Measurements from ENCODE around the gene RIMKLB.
A peak's percentile ranks its signal among the peaks of the same experiment; 100 is the strongest.

Gene RIMKLB

GRCh38 chr12:8773461-8773860 is 75.7 kb downstream of the RIMKLB start:
- no peaks in the 10 kb centered on the region for H3K9me3 ChIP-seq
- no peaks in the 10 kb centered on the region for H3K36me3 ChIP-seq
- H3K4me1 ChIP-seq = no peaks in the 10 kb centered on the region
- no peaks in the 10 kb centered on the region for H3K27me3 ChIP-seq
- 0 out of 2 replicates have a peak overlapping the region, but pooled peaks have one; percentile 4 for H3K4me3 ChIP-seq (ENCODE audit: low read depth, low read length)
- DNase-seq = peak; percentile 32
- no peak for TF ChIP-seq CTCF (IDR thresholded peaks at IDR 0.05; ENCODE audit: low read depth, low read length)

- no peaks in the 10 kb centered on the region; the same call in 1 of the 2 replicates for H3K36me3 ChIP-seq
- DNase-seq = no peak
- no peak overlapping the region for H3K4me3 ChIP-seq (ENCODE audit: low read depth, low read length)
- no peak for TF ChIP-seq CTCF (IDR thresholded peaks at IDR 0.05; ENCODE audit: low read depth, low read length)
- H3K9me3 ChIP-seq = no peaks in the 10 kb centered on the region
- H3K4me1 ChIP-seq = no peaks in the 10 kb centered on the region
- H3K27me3 ChIP-seq = no peaks in the 10 kb centered on the region
These were observed 81.5 kb downstream of the RIMKLB start for GRCh38 chr12:8779281-8779680.

- Histone ChIP-seq H3K9me3 (no peaks in the 10 kb centered on the region), H3K4me1 (no peaks in the 10 kb centered on the region), H3K36me3 (no peaks in the 10 kb centered on the region; the same call in 1 of the 2 replicates), H3K4me3 (ENCODE audit: low read depth, low read length) (no peak overlapping the region), H3K27me3 (no peaks in the 10 kb centered on the region)
- no peak for DNase-seq
- TF ChIP-seq CTCF (IDR thresholded peaks at IDR 0.05; ENCODE audit: low read depth, low read length) = no peak
These were observed 82.1 kb downstream of the RIMKLB start for GRCh38 chr12:8779862-8780261.

- no peaks in the 10 kb centered on the region for H3K9me3 ChIP-seq
- DNase-seq = no peak
- no peaks in the 10 kb centered on the region for H3K4me1 ChIP-seq
- no peaks in the 10 kb centered on the region; the same call in 1 of the 2 replicates for H3K36me3 ChIP-seq
- TF ChIP-seq CTCF (IDR thresholded peaks at IDR 0.05; ENCODE audit: low read depth, low read length) = peak; percentile 34
- no peak overlapping the region for H3K4me3 ChIP-seq (ENCODE audit: low read depth, low read length)
- no peaks in the 10 kb centered on the region for H3K27me3 ChIP-seq
These were observed 82.6 kb downstream of the RIMKLB start for GRCh38 chr12:8780389-8780788.

- no peak for DNase-seq
- Histone ChIP-seq H3K36me3 (no peaks in the 10 kb centered on the region; the same call in 1 of the 2 replicates), H3K4me1 (no peaks in the 10 kb centered on the region), H3K4me3 (ENCODE audit: low read depth, low read length) (no peak overlapping the region), H3K27me3 (no peaks in the 10 kb centered on the region), H3K9me3 (no peaks in the 10 kb centered on the region)
- TF ChIP-seq CTCF (IDR thresholded peaks at IDR 0.05; ENCODE audit: low read depth, low read length) = no peak
These were observed 83.8 kb downstream of the RIMKLB start for GRCh38 chr12:8781381-8782127.

- DNase-seq = no peak
- no peak overlapping the region for H3K4me3 ChIP-seq (ENCODE audit: low read depth, low read length)
- TF ChIP-seq CTCF (IDR thresholded peaks at IDR 0.05; ENCODE audit: low read depth, low read length) = no peak
- H3K27me3 ChIP-seq = no peaks in the 10 kb centered on the region
- no peaks in the 10 kb centered on the region for H3K9me3 ChIP-seq
- no peaks in the 10 kb centered on the region; the same call in 1 of the 2 replicates for H3K36me3 ChIP-seq
- no peaks in the 10 kb centered on the region for H3K4me1 ChIP-seq
These were observed 86.6 kb downstream of the RIMKLB start for GRCh38 chr12:8784290-8784888.
